ENCODE results near the gene USP34.

Gene USP34

GRCh38 chr2:61471905-61472805, 1.3 kb upstream of the USP34 start:
- no CpG with 5 or more reads among the region's 19 CpGs for WGBS, 2 donors (ENCODE audit: extremely low coverage in 2 of 2, insufficient read length in 2 of 2, insufficient replicate concordance in 1 of 2)
- H3K4ac ChIP-seq (ENCODE audit: low read length), result no peak overlapping the region
- no peak overlapping the region for H4K8ac ChIP-seq (ENCODE audit: low read depth, low read length)
- H3K9ac ChIP-seq (ENCODE audit: low read depth, low read length, poor library complexity), result no peak overlapping the region
- no peak overlapping the region for H2BK12ac ChIP-seq (ENCODE audit: low read length)
- H3K14ac ChIP-seq (ENCODE audit: low read length), result no peak overlapping the region
- H2AK5ac ChIP-seq (ENCODE audit: low read depth, low read length), result no peak overlapping the region
- no peaks in the 10 kb centered on the region for H3K79me1 ChIP-seq (ENCODE audit: low read depth, low read length)
- H4K91ac ChIP-seq (ENCODE audit: low read depth, low read length, poor library complexity), result no peak overlapping the region
- H2BK120ac ChIP-seq (ENCODE audit: low read depth, low read length), result no peak overlapping the region
- H3K18ac ChIP-seq (ENCODE audit: low read length), result peak overlapping the region; percentile 99
- peaks cover under 1 to 33% of the 10 kb centered on the region in 2 donors for H3K36me3 ChIP-seq (replicated peaks in 1 of 2; ENCODE audit: control insufficient read depth in 2 of 2, insufficient read depth in 2 of 2, low read length in 2 of 2)
- no peaks in the 10 kb centered on the region for H3K27me3 ChIP-seq (ENCODE audit: control insufficient read depth in 3 of 3, insufficient read depth in 3 of 3, low read depth in 1 of 3, low read length in 3 of 3)
- H3K23ac ChIP-seq (ENCODE audit: low read depth, low read length, poor library complexity), result no peak overlapping the region
- H2BK15ac ChIP-seq (ENCODE audit: low read length), result no peak overlapping the region
- DNase-seq (ENCODE audit: low spot score), result no peak
- peak overlapping the region; percentile 98 for H2BK5ac ChIP-seq (ENCODE audit: low read length)
- H3K4me3 ChIP-seq (ENCODE audit: low read length in 2 of 2), result peak overlapping the region; percentile 87 to 90
- H3K4me2 ChIP-seq (ENCODE audit: insufficient read depth, low read length, poor library complexity, severe bottlenecking), result peak overlapping the region; percentile 75
- H3K4me1 ChIP-seq (ENCODE audit: control insufficient read depth in 2 of 2, insufficient read depth in 1 of 2, low read depth in 1 of 2, low read length in 2 of 2), result peaks cover 0 to 1% of the 10 kb centered on the region in 2 donors
- peaks cover 0 to 2% of the 10 kb centered on the region in 2 donors for H3K9me3 ChIP-seq (replicated peaks in 1 of 2; ENCODE audit: control insufficient read depth in 2 of 2, insufficient read depth in 1 of 2, low read depth in 1 of 2, low read length in 2 of 2)
- H3K27ac ChIP-seq (replicated peaks; ENCODE audit: low read length), result peak overlapping the region; percentile 99
- H2AFZ ChIP-seq (ENCODE audit: low read length), result peak overlapping the region; percentile 98

GRCh38 chr2:61470122-61470951, 550 bp downstream of the USP34 start:
- no peaks in the 10 kb centered on the region for H3K9me3 ChIP-seq (replicated peaks in 1 of 2; ENCODE audit: control insufficient read depth in 2 of 2, insufficient read depth in 1 of 2, low read depth in 1 of 2, low read length in 2 of 2)
- peak overlapping the region; percentile 98 for H2BK5ac ChIP-seq (ENCODE audit: low read length)
- H2AK5ac ChIP-seq (ENCODE audit: low read depth, low read length), result peak overlapping the region; percentile 63
- H2BK15ac ChIP-seq (ENCODE audit: low read length), result peak overlapping the region; percentile 75
- H3K27ac ChIP-seq (replicated peaks; ENCODE audit: low read length), result peak overlapping the region; percentile 99
- no peak overlapping the region for H3K4ac ChIP-seq (ENCODE audit: low read length)
- peak overlapping the region; percentile 57 for H3K4me2 ChIP-seq (ENCODE audit: insufficient read depth, low read length, poor library complexity, severe bottlenecking)
- no CpG with 5 or more reads among the region's 94 CpGs for WGBS, 2 donors (ENCODE audit: extremely low coverage in 2 of 2, insufficient read length in 2 of 2, insufficient replicate concordance in 1 of 2)
- H3K14ac ChIP-seq (ENCODE audit: low read length), result no peak overlapping the region
- DNase-seq (ENCODE audit: low spot score), result peak; percentile 87
- H2BK120ac ChIP-seq (ENCODE audit: low read depth, low read length), result no peak overlapping the region
- peak overlapping the region; percentile 92 for H2AFZ ChIP-seq (ENCODE audit: low read length)
- H2BK12ac ChIP-seq (ENCODE audit: low read length), result no peak overlapping the region
- no peaks in the 10 kb centered on the region for H3K79me1 ChIP-seq (ENCODE audit: low read depth, low read length)
- peak overlapping the region; percentile 87 to 97 for H3K4me3 ChIP-seq (ENCODE audit: low read length in 2 of 2)
- H3K36me3 ChIP-seq (replicated peaks in 1 of 2; ENCODE audit: control insufficient read depth in 2 of 2, insufficient read depth in 2 of 2, low read length in 2 of 2), result peaks cover 0 to 30% of the 10 kb centered on the region in 2 donors
- H3K18ac ChIP-seq (ENCODE audit: low read length), result peak overlapping the region; percentile 97
- H3K27me3 ChIP-seq (ENCODE audit: control insufficient read depth in 3 of 3, insufficient read depth in 3 of 3, low read depth in 1 of 3, low read length in 3 of 3), result no peaks in the 10 kb centered on the region
- H3K9ac ChIP-seq (ENCODE audit: low read depth, low read length, poor library complexity), result peak overlapping the region; percentile 86
- peak overlapping the region; percentile 85 for H3K23ac ChIP-seq (ENCODE audit: low read depth, low read length, poor library complexity)
- H3K4me1 ChIP-seq (ENCODE audit: control insufficient read depth in 2 of 2, insufficient read depth in 1 of 2, low read depth in 1 of 2, low read length in 2 of 2), result peaks cover 0 to 1% of the 10 kb centered on the region in 2 donors
- H4K91ac ChIP-seq (ENCODE audit: low read depth, low read length, poor library complexity), result no peak overlapping the region
- no peak overlapping the region for H4K8ac ChIP-seq (ENCODE audit: low read depth, low read length)

GRCh38 chr2:61469424-61470121, 1.3 kb downstream of the USP34 start:
- no peaks in the 10 kb centered on the region for H3K79me1 ChIP-seq (ENCODE audit: low read depth, low read length)
- no peak overlapping the region for H2AK5ac ChIP-seq (ENCODE audit: low read depth, low read length)
- peak overlapping the region; percentile 87 to 97 for H3K4me3 ChIP-seq (ENCODE audit: low read length in 2 of 2)
- no peak for DNase-seq (ENCODE audit: low spot score)
- H3K27ac ChIP-seq (replicated peaks; ENCODE audit: low read length), result peak overlapping the region; percentile 99
- WGBS, 2 donors (ENCODE audit: extremely low coverage in 2 of 2, insufficient read length in 2 of 2, insufficient replicate concordance in 1 of 2), result no CpG with 5 or more reads among the region's 8 CpGs
- no peaks in the 10 kb centered on the region for H3K9me3 ChIP-seq (replicated peaks in 1 of 2; ENCODE audit: control insufficient read depth in 2 of 2, insufficient read depth in 1 of 2, low read depth in 1 of 2, low read length in 2 of 2)
- H2BK5ac ChIP-seq (ENCODE audit: low read length), result peak overlapping the region; percentile 93
- no peak overlapping the region for H2BK12ac ChIP-seq (ENCODE audit: low read length)
- H3K4ac ChIP-seq (ENCODE audit: low read length), result no peak overlapping the region
- H2BK120ac ChIP-seq (ENCODE audit: low read depth, low read length), result no peak overlapping the region
- no peak overlapping the region for H3K23ac ChIP-seq (ENCODE audit: low read depth, low read length, poor library complexity)
- no peak overlapping the region for H3K14ac ChIP-seq (ENCODE audit: low read length)
- peak overlapping the region; percentile 57 for H3K4me2 ChIP-seq (ENCODE audit: insufficient read depth, low read length, poor library complexity, severe bottlenecking)
- H3K9ac ChIP-seq (ENCODE audit: low read depth, low read length, poor library complexity), result no peak overlapping the region
- H2AFZ ChIP-seq (ENCODE audit: low read length), result peak overlapping the region; percentile 92
- H3K36me3 ChIP-seq (replicated peaks in 1 of 2; ENCODE audit: control insufficient read depth in 2 of 2, insufficient read depth in 2 of 2, low read length in 2 of 2), result peaks cover 0 to 30% of the 10 kb centered on the region in 2 donors
- H3K18ac ChIP-seq (ENCODE audit: low read length), result peak overlapping the region; percentile 97
- peaks cover 0 to 1% of the 10 kb centered on the region in 2 donors for H3K4me1 ChIP-seq (ENCODE audit: control insufficient read depth in 2 of 2, insufficient read depth in 1 of 2, low read depth in 1 of 2, low read length in 2 of 2)
- H4K91ac ChIP-seq (ENCODE audit: low read depth, low read length, poor library complexity), result no peak overlapping the region
- H3K27me3 ChIP-seq (ENCODE audit: control insufficient read depth in 3 of 3, insufficient read depth in 3 of 3, low read depth in 1 of 3, low read length in 3 of 3), result no peaks in the 10 kb centered on the region
- H4K8ac ChIP-seq (ENCODE audit: low read depth, low read length), result no peak overlapping the region
- no peak overlapping the region for H2BK15ac ChIP-seq (ENCODE audit: low read length)

All from neuronal stem cell (in vitro differentiated cells).